Subcutaneous abdominal adipose tissue (tissue), 5 donors: ENCODE measurements around the gene NDUFAF7.

Source experiments
- H3K27ac ChIP-seq: one replicate; pipeline ENCODE4 v1.7.0; 2013; ENCODE audit warnings: low read depth, mild to moderate bottlenecking, inconsistent platforms, low read length, moderate library complexity
- H3K27me3 ChIP-seq, 5 donors: one replicate each; pipeline ENCODE4 v1.7.0; 2013; ENCODE audit warnings: low read length in 5 of 5, inconsistent platforms in 1 of 5; ENCODE audit not compliant: control insufficient read depth in 5 of 5, insufficient read depth in 4 of 5
- H3K36me3 ChIP-seq, 5 donors: one replicate each; pipeline ENCODE4 v1.7.0; 2013; ENCODE audit warnings: low read length in 5 of 5; ENCODE audit not compliant: control insufficient read depth in 5 of 5, insufficient read depth in 5 of 5
- H3K4me1 ChIP-seq, 5 donors: one replicate each; pipeline ENCODE4 v1.7.0; 2013; ENCODE audit warnings: low read length in 5 of 5, mild to moderate bottlenecking in 3 of 5, moderate library complexity in 1 of 5; ENCODE audit not compliant: control insufficient read depth in 5 of 5, insufficient read depth in 5 of 5
- H3K4me3 ChIP-seq, 5 donors: one replicate each; pipeline ENCODE4 v1.7.0; 2013; ENCODE audit warnings: low read length in 5 of 5, low read depth in 1 of 5
- H3K9ac ChIP-seq, 5 donors: one replicate each; pipeline ENCODE4 v1.7.0; 2013; ENCODE audit warnings: low read length in 5 of 5, mild to moderate bottlenecking in 4 of 5, moderate library complexity in 3 of 5
- H3K9me3 ChIP-seq, 5 donors: one replicate each; pipeline ENCODE4 v1.7.0; 2013; ENCODE audit warnings: low read length in 5 of 5; ENCODE audit not compliant: control insufficient read depth in 5 of 5
- donor health status: healthy.
- donor health status: healthy.
- donor health status: healthy.
- donor health status: healthy.
- donor health status: healthy.

The NDUFAF7 gene

DNA sequence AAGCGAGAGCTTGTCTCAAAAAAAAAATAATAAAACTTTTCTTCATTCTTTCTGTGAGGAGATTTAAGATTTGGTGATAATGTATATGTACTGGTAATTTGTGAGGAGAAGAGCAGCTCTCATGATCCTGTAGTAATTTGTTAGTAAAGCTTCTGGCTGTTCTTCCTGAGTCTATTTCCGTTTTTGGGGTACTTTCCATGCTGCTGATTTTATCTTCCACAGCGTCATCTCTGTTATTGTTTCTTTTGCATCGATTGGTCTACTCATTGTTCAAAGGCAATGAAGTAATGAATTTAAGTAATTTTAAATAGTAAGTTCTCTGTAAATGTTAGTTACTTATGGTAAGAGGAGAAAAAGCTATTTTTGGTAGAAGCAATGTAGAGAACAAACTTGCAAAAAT is 12.0 kb downstream of the NDUFAF7 start:
- H3K36me3 ChIP-seq, result peaks cover 20 to 66% (median 52%) of the 10 kb centered on the region in 5 donors
- H3K4me1 ChIP-seq, result no peaks in the 10 kb centered on the region
- no peak overlapping the region for H3K27ac ChIP-seq
- no peaks in the 10 kb centered on the region for H3K27me3 ChIP-seq
- H3K9me3 ChIP-seq, result no peaks in the 10 kb centered on the region
- no peak overlapping the region for H3K9ac ChIP-seq
- no peak overlapping the region for H3K4me3 ChIP-seq

DNA sequence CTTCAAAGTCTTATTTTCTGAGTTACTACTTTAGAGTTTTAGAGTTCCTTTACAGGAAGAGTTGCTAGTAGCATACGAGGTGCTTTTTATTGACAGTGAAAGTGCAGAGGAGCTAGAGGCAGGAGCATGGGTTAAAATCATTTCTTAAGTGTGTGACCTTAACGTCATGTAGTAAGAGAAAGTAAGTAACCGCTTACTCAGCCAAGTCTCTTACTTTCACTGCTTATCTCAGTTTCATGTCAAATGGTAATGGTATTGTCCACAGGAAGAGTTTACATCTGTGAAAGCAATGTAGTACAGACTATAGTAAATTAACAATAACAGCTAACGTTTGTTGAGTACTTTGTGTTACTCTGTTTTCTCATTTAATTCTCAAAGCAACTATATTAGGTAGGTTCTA is 12.6 kb downstream of the NDUFAF7 start:
- peaks cover 20 to 71% (median 57%) of the 10 kb centered on the region in 5 donors for H3K36me3 ChIP-seq
- H3K9me3 ChIP-seq, result no peaks in the 10 kb centered on the region

DNA sequence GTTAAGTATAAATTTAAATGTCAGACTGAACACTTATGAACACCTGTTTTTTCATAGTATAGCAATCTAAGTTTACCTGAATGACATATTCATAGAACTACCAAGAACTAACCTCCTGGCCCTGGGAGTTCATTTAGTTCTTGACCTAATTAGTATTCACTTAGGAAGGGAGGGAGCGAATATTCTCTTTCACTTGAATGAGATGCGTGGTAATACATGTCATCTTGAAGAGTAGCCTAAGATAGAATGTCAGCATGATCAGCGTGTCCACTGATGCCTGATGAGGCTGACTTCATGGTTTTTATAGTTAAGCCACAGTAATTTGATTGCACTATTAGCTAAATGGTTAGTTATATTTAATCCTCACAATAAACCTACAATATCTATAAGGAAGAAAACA is 13.3 kb downstream of the NDUFAF7 start:
- no peaks in the 10 kb centered on the region for H3K9me3 ChIP-seq
- H3K27me3 ChIP-seq, result no peaks in the 10 kb centered on the region
- H3K36me3 ChIP-seq, result peaks cover 23 to 72% (median 59%) of the 10 kb centered on the region in 5 donors
- H3K4me1 ChIP-seq, result no peaks in the 10 kb centered on the region
- no peak overlapping the region for H3K27ac ChIP-seq
- no peak overlapping the region for H3K9ac ChIP-seq
- H3K4me3 ChIP-seq, result no peak overlapping the region

More for the DNA sequence above, 12.6 kb downstream of the NDUFAF7 start:
- no peak overlapping the region for H3K27ac ChIP-seq
- H3K9ac ChIP-seq, result no peak overlapping the region
- no peaks in the 10 kb centered on the region for H3K27me3 ChIP-seq
- H3K4me1 ChIP-seq, result no peaks in the 10 kb centered on the region
- H3K4me3 ChIP-seq, result no peak overlapping the region

DNA sequence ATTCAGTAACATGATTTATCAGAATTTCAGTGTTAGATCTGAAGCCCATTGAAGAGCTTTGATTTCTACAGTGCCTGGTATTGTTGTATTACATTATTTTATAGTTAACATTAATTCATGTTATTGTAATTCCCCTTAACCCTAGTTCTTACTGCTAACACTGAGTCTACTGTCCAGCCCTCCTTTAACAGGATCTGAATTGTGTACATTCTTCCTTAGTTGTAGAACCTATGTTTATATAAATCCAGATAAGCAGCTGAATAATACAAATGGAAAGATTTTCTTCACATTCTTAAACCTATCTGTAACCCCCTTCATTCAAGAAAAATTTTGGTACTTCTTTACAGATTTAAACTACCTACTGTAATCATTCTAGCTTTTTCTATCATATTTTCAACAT is 14.7 kb downstream of the NDUFAF7 start:
- Histone ChIP-seq H3K27me3 (no peaks in the 10 kb centered on the region), H3K9ac (no peak overlapping the region), H3K27ac (no peak overlapping the region), H3K9me3 (no peaks in the 10 kb centered on the region), H3K36me3 (peaks cover 24 to 75% (median 61%) of the 10 kb centered on the region in 5 donors), H3K4me1 (no peaks in the 10 kb centered on the region), H3K4me3 (no peak overlapping the region)

DNA sequence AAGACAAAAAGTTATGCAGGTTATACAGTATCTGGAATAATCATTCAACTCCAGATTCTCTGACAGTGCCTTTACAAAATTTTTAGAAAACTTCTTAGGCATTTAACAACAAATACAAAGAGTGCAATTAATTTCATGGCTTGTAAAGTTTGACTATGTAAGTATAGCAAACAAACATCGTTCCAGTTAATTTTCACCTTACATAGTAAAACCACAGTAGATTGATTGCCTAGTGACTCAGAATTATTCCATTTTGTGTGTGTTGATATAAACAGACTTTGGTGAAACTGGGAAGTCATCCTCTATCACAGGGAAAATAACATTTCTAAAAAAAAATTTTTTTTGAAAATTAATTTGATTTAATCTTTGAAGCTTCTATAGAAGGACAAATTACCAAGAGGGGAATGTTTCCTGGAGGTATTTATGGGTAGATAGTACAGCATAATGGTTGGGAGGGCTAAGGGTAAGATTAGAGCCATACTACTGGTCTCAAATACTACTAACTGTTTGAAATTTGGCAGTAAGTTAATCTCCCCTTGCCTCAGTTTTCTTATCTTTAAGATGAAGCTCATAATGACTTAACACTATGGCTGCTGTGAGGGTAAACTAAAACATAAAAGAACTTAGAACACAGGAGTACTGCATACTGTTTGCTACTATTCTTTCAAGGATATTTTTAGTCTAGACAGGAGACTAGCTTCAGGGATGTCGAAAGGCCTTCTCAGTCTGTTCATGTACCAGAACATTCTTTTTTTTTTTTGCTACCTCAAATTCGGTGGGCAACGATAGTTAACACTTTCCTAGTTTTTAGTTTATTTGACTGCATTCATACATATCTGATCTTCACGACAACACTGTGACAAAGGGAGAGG is 19.6 kb downstream of the NDUFAF7 start:
- Histone ChIP-seq H3K36me3 (peaks cover 44 to 85% (median 66%) of the 10 kb centered on the region in 5 donors), H3K4me1 (no peaks in the 10 kb centered on the region), H3K9ac (no peak overlapping the region), H3K27ac (no peak overlapping the region), H3K9me3 (no peaks in the 10 kb centered on the region), H3K4me3 (no peak overlapping the region), H3K27me3 (no peaks in the 10 kb centered on the region)

DNA sequence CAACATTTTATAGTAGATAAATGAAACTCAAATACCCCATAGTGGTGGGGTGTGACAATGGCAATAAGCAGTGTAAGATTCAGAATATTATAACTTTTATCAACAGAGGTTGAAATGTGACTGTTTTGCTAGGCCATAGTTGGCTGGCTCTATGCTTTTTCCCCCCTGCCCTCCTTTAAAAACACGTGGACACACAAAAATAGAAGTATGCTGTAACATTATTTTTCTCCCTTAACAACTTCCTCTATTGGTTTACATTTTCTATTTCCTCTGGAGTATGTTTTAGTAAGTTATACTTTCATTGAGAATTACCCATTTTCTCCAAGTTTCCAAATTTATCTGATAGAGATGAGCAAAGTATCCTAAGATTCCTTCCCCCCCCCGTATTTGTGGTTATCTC is 31.1 kb downstream of the NDUFAF7 start:
- H3K4me3 ChIP-seq, result no peak overlapping the region

DNA sequence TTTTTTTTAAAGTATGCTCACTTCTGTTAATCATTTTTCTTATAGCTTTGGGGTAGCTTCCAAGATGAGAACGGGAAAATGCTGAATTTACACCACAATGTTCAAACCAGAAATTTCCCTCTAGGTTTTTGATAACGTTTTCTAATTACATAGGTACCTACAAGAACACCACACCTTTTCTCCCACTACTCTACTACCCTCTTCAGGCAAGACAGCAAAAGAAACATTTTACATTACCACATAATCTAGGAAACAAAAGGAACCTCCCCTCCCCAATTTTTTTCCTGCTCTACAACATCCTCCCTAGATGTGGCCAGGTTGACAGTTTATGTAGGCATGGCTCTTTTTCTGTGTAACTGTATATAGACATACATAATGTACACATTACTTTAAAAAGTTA is 32.4 kb downstream of the NDUFAF7 start:
- no peaks in the 10 kb centered on the region for H3K9me3 ChIP-seq
- H3K9ac ChIP-seq, result no peak overlapping the region
- no peak overlapping the region for H3K4me3 ChIP-seq
- H3K27me3 ChIP-seq, result no peaks in the 10 kb centered on the region
- peaks cover 25 to 41% (median 35%) of the 10 kb centered on the region in 5 donors for H3K36me3 ChIP-seq
- H3K4me1 ChIP-seq, result peaks cover 0 to 2% (median 0%) of the 10 kb centered on the region in 5 donors
- H3K27ac ChIP-seq, result no peak overlapping the region

More for the DNA sequence above, 31.1 kb downstream of the NDUFAF7 start:
- H3K27me3 ChIP-seq, result no peaks in the 10 kb centered on the region
- peaks cover 0 to 2% (median 0%) of the 10 kb centered on the region in 5 donors for H3K4me1 ChIP-seq
- no peak overlapping the region for H3K9ac ChIP-seq
- H3K36me3 ChIP-seq, result peaks cover 27 to 40% (median 35%) of the 10 kb centered on the region in 5 donors
- no peaks in the 10 kb centered on the region for H3K9me3 ChIP-seq
- no peak overlapping the region for H3K27ac ChIP-seq

DNA sequence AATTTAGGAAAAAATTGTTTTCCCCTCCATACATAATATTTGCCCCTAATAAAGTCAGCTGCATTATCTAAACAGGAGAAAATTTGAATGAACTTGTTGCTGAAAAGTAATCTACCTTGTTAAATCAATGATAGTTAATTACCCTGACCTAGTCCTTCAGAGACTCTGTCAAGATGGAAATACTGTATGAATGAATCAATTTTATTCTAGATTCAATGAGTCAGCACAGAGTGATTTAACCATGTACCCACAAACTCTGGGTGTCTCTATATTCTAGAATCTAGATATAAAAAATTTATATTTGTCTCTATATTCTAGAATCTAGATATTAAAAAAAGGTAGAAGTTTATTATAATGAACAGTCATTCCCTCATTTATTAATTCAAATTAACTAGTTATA is 36.2 kb downstream of the NDUFAF7 start:
- Histone ChIP-seq H3K9ac (no peak overlapping the region), H3K27ac (no peak overlapping the region), H3K9me3 (no peaks in the 10 kb centered on the region), H3K27me3 (no peaks in the 10 kb centered on the region), H3K4me1 (no peaks in the 10 kb centered on the region), H3K36me3 (peaks cover 37 to 60% (median 49%) of the 10 kb centered on the region in 5 donors), H3K4me3 (no peak overlapping the region)

DNA sequence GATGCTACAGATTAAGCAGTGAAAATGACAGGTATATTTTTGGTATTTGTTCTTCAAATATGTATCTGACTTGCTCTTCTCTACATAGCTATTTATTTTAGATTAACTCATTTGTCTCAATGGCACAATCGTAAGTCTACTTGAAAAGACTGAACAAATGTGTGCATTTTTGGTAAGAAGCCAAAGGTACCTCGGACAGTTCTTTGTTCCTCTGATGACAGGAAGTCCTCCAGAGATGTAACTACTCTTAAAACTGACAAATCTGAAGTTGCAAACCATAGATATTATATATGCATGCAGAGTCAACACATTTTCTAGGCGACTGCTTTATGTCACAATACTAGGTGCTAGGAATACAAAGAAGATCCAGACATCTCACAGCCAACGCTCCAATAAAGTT is 36.7 kb downstream of the NDUFAF7 start:
- peaks cover 40 to 61% (median 51%) of the 10 kb centered on the region in 5 donors for H3K36me3 ChIP-seq
- no peaks in the 10 kb centered on the region for H3K27me3 ChIP-seq
- no peak overlapping the region for H3K9ac ChIP-seq
- H3K9me3 ChIP-seq, result no peaks in the 10 kb centered on the region
- H3K4me3 ChIP-seq, result no peak overlapping the region
- H3K27ac ChIP-seq, result no peak overlapping the region
- H3K4me1 ChIP-seq, result no peaks in the 10 kb centered on the region

DNA sequence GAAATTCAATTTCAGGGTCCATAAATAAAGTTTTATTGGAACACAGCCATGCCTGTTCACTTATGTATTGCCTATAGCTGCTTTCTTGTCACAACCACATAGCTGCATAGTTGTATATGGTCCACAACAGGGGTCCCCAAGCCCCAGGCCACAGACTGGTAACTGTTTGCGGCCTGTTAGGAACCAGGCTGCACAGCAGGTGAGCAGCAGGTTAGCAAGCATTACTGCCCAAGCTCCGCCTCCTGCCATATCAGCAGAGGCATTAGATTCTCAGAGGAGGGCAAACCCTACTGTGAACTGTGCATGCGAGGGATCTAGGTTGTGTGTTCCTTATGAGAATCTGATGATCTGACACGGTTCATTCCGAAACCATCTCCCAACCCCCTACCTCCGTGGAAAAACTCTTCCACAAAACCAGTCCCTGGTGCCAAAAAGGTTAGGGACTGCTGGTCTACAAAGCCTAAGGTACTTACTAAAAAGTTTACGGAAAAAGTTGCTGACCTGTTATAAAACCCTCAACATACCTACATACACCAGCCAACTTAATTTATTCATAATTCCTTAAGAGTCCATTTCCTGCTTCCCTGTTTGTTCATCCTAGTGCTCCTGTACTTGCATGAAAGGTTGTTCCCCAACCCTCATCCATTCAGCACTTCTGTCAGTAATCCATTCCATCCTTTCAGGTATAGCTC is 40.1 kb downstream of the NDUFAF7 start:
- H3K27ac ChIP-seq, result no peak overlapping the region
- no peaks in the 10 kb centered on the region for H3K9me3 ChIP-seq
- H3K36me3 ChIP-seq, result peaks cover 42 to 65% (median 52%) of the 10 kb centered on the region in 5 donors
- H3K4me1 ChIP-seq, result peaks cover 0 to 7% (median 0%) of the 10 kb centered on the region in 5 donors
- no peak overlapping the region for H3K9ac ChIP-seq
- no peaks in the 10 kb centered on the region for H3K27me3 ChIP-seq
- H3K4me3 ChIP-seq, result no peak overlapping the region
